H1 (cell line): ENCODE data around the gene NOL12. TPM values are rescaled to one million over a fixed set of nuclear protein-coding genes. Genes with fewer than 3 reads are reported as not detected.

Experiments
- CTCF ChIA-PET: fragments of 300-600 bp; sonication (Branson Sonifier 250); formaldehyde crosslinking; loops from one replicate; lab custom pipeline; 2021; ENCODE audit not compliant: partially characterized antibody; lab: Charles Lee
- POLR2A ChIA-PET: fragments of 300-600 bp; sonication (Branson Sonifier 250); formaldehyde crosslinking; loops from one replicate; lab custom pipeline; 2021; ENCODE audit warnings: inconsistent platforms; ENCODE audit not compliant: partially characterized antibody; lab: Charles Lee
- DNase-seq, 2 experiments: peaks; one replicate each; pipeline versions ENCODE4 v3.0.0 to v3.0.0-alpha.2; 2010 to 2022; ENCODE audit warnings: low spot score in 2 of 2, low read depth in 1 of 2, mixed read lengths in 1 of 2
- FAIRE-seq: peaks from 2 replicates; lab custom pipeline; 2011; peaks lifted over from hg19 to GRCh38; lab: Jason Lieb, UNC
- H2AFZ ChIP-seq: 2 replicates; pipeline ENCODE4 v1.8.1; 2012; ENCODE audit warnings: low read length, inconsistent platforms
- H2AK5ac ChIP-seq: 2 replicates; pipeline ENCODE4 v1.6.1; 2013; ENCODE audit warnings: low read depth, low read length
- H2BK120ac ChIP-seq: replicated peaks from 2 replicates; pipeline ENCODE3; 2013; ENCODE audit warnings: low read depth, low read length, inconsistent platforms
- H2BK12ac ChIP-seq: 2 replicates; pipeline ENCODE4 v1.6.1; 2013; ENCODE audit warnings: low read depth, low read length
- H2BK15ac ChIP-seq: 2 replicates; pipeline ENCODE4 v1.6.1; 2013; ENCODE audit warnings: low read length
- H2BK20ac ChIP-seq: 2 replicates; pipeline ENCODE4 v1.6.1; 2013; ENCODE audit warnings: low read length
- H2BK5ac ChIP-seq: 2 replicates; pipeline ENCODE4 v1.6.1; 2013; ENCODE audit warnings: low read depth, low read length
- H3K14ac ChIP-seq: 2 replicates; pipeline ENCODE4 v1.6.1; 2013; ENCODE audit warnings: inconsistent platforms; ENCODE audit not compliant: insufficient read length
- H3K18ac ChIP-seq: 2 replicates; pipeline ENCODE4 v1.6.1; 2013; ENCODE audit warnings: low read length; ENCODE audit errors: extremely low read depth
- H3K23ac ChIP-seq: 2 replicates; pipeline ENCODE4 v1.6.1; 2013; ENCODE audit warnings: inconsistent platforms; ENCODE audit not compliant: insufficient read length
- H3K23me2 ChIP-seq: 2 replicates; pipeline ENCODE4 v1.6.1; 2013; ENCODE audit warnings: low read depth, low read length
- H3K27ac ChIP-seq: 2 replicates; pipeline ENCODE4 v1.6.1; 2011; ENCODE audit warnings: low read depth, low read length, inconsistent platforms
- H3K27me3 ChIP-seq, 4 experiments: replicated peaks in 1 of 4; 1 replicate in 1 of 4; 2 replicates in 3 of 4; pipeline versions ENCODE4 v1.6.1 to v1.8.1; 2011 to 2013; ENCODE audit warnings: low read length in 3 of 4, mild to moderate bottlenecking in 3 of 4, inconsistent platforms in 2 of 4, mixed read lengths in 2 of 4, moderate library complexity in 1 of 4; ENCODE audit not compliant: control insufficient read depth in 3 of 4, insufficient read depth in 3 of 4; ENCODE audit errors: extremely low read depth in 1 of 4
- H3K36me3 ChIP-seq, 4 experiments: 2 replicates each; pipeline versions ENCODE4 v1.6.1 to v1.8.1; 2011 to 2013; ENCODE audit warnings: mild to moderate bottlenecking in 4 of 4, low read length in 3 of 4, moderate library complexity in 2 of 4, control low read depth in 1 of 4, inconsistent platforms in 1 of 4; ENCODE audit not compliant: insufficient read depth in 4 of 4, control insufficient read depth in 2 of 4
- H3K4ac ChIP-seq: replicated peaks from 2 replicates; pipeline ENCODE3; 2013; ENCODE audit warnings: low read length, low read depth, mixed read lengths, inconsistent platforms; ENCODE audit not compliant: insufficient read length
- H3K4me1 ChIP-seq, 4 experiments: replicated peaks in 1 of 4; 1 replicate in 1 of 4; 2 replicates in 3 of 4; pipeline versions ENCODE4 v1.6.1 to v1.8.1; 2011 to 2013; ENCODE audit warnings: low read length in 3 of 4, inconsistent platforms in 2 of 4, mixed read lengths in 1 of 4; ENCODE audit not compliant: insufficient read depth in 4 of 4, control insufficient read depth in 3 of 4
- H3K4me2 ChIP-seq, 2 experiments: 2 replicates each; pipeline versions ENCODE4 v1.6.1 to v1.8.1; 2011 to 2013; ENCODE audit warnings: low read depth in 2 of 2, low read length in 2 of 2, control low read depth in 1 of 2, inconsistent platforms in 1 of 2, mild to moderate bottlenecking in 1 of 2; ENCODE audit not compliant: insufficient read depth in 1 of 2
- H3K4me3 ChIP-seq, 4 experiments: fragments of 200-600, 300-600 bp in 1 of 4; sonication (generic), shearing (Covaris generic), sonication (Bioruptor Twin) in 1 of 4; 2 replicates each; pipeline versions ENCODE4 v1.5.1 to v1.8.1; 2011 to 2016; ENCODE audit warnings: low read length in 4 of 4, low read depth in 3 of 4, control low read depth in 2 of 4, inconsistent platforms in 2 of 4, mild to moderate bottlenecking in 2 of 4, mixed read lengths in 1 of 4, moderate library complexity in 1 of 4; ENCODE audit not compliant: insufficient read depth in 2 of 4; ENCODE audit errors: extremely low read depth in 1 of 4
- H3K56ac ChIP-seq: replicated peaks from 2 replicates; pipeline ENCODE3; 2013; ENCODE audit warnings: low read depth, mild to moderate bottlenecking, mixed read lengths, low read length, inconsistent platforms; ENCODE audit not compliant: insufficient read length
- H3K79me1 ChIP-seq: 2 replicates; pipeline ENCODE4 v1.6.1; 2013; ENCODE audit warnings: low read depth, low read length, control low read depth
- H3K79me2 ChIP-seq, 2 experiments: 2 replicates each; pipeline versions ENCODE4 v1.6.1 to v1.8.1; 2012 to 2013; ENCODE audit warnings: low read length in 2 of 2, mild to moderate bottlenecking in 2 of 2, inconsistent platforms in 1 of 2; ENCODE audit not compliant: insufficient read depth in 2 of 2, control insufficient read depth in 1 of 2
- H3K9ac ChIP-seq, 4 experiments: replicated peaks in 1 of 4; 1 replicate in 1 of 4; 2 replicates in 3 of 4; pipeline versions ENCODE4 v1.6.1 to v1.8.1; 2011 to 2013; ENCODE audit warnings: low read depth in 3 of 4, low read length in 3 of 4, control low read depth in 2 of 4, mild to moderate bottlenecking in 2 of 4, moderate library complexity in 2 of 4, inconsistent platforms in 1 of 4; ENCODE audit errors: extremely low read depth in 1 of 4
- H3K9me3 ChIP-seq, 2 experiments: 2 replicates each; pipeline versions ENCODE4 v1.6.1 to v1.8.1; 2012 to 2013; ENCODE audit warnings: mild to moderate bottlenecking in 2 of 2, moderate library complexity in 2 of 2, control low read depth in 1 of 2, inconsistent platforms in 1 of 2, low read depth in 1 of 2, low read length in 1 of 2, mixed read lengths in 1 of 2; ENCODE audit not compliant: insufficient read depth in 2 of 2
- H4K20me1 ChIP-seq, 2 experiments: replicated peaks in 1 of 2; 2 replicates each; pipeline versions ENCODE3 to v1.8.1; 2011 to 2013; ENCODE audit warnings: inconsistent platforms in 2 of 2, low read length in 2 of 2, mild to moderate bottlenecking in 1 of 2; ENCODE audit not compliant: insufficient read depth in 2 of 2, control insufficient read depth in 1 of 2
- H4K5ac ChIP-seq: 2 replicates; pipeline ENCODE4 v1.6.1; 2013; ENCODE audit warnings: low read length, low read depth, mixed read lengths, inconsistent platforms; ENCODE audit not compliant: insufficient read length
- H4K8ac ChIP-seq: 2 replicates; pipeline ENCODE4 v1.8.0; 2013; ENCODE audit warnings: mild to moderate bottlenecking, moderate library complexity, low read length, inconsistent platforms; ENCODE audit not compliant: insufficient read depth; ENCODE audit errors: extremely low read depth
- H4K91ac ChIP-seq: replicated peaks from 2 replicates; pipeline ENCODE3; 2013; ENCODE audit warnings: low read length, mixed read lengths, inconsistent platforms; ENCODE audit not compliant: insufficient read length
- EGR1 ChIP-seq: IDR thresholded peaks from 2 replicates; pipeline ENCODE4 v1.6.1; 2011; ENCODE audit warnings: low read depth, low read length, borderline replicate concordance
- WGBS, 2 experiments: shearing (Covaris generic) in 1 of 2; methylation state at CpG; one replicate each; pipeline versions ENCODE4 v1.1.6 to v1.1.7; 2013 to 2015; ENCODE audit warnings: low lambda C conversion rate in 2 of 2, mixed read lengths in 2 of 2, inconsistent platforms in 1 of 2, low coverage in 1 of 2, missing lambda C conversion rate in 1 of 2; ENCODE audit not compliant: insufficient replicate concordance in 2 of 2, insufficient coverage in 1 of 2, insufficient read length in 1 of 2; ENCODE audit errors: extremely low coverage in 1 of 2, missing lambda C conversion rate in 1 of 2; 5-methylcytosine and 5-hydroxymethylcytosine counted together
- polyA plus RNA-seq, 7 experiments: library from polyadenylated mRNA; depleted of rRNA in 3 of 7; stranded (reverse) in 5 of 7; unstranded in 2 of 7; fragments of >200 nt in 5 of 7; fragments of 200-250 nt in 2 of 7; gene quantifications; 1 replicate in 5 of 7; 2 replicates in 1 of 7; 4 replicates in 1 of 7; pipeline versions ENCODE4 v1.2.1 to v1.2.3, GENCODE V29; 2011 to 2013; ENCODE audit warnings: missing spikeins in 2 of 7, mixed read lengths in 2 of 7
- total RNA-seq: library from RNA; stranded (reverse); fragmentation: NEBNext Ultra II Directional; extraction: Animal tissue kit (Norgen Biotek cat#: 25700); gene quantifications from 2 replicates; pipeline ENCODE4 v1.2.1, GENCODE V29; 2021

The NOL12 gene
- total and polyA plus RNA-seq, 2 of the 8 experiments (the other 6 are each of a cell fraction or from before 2014, with no cell fraction given) = 25.3 to 28.3 TPM

DNA sequence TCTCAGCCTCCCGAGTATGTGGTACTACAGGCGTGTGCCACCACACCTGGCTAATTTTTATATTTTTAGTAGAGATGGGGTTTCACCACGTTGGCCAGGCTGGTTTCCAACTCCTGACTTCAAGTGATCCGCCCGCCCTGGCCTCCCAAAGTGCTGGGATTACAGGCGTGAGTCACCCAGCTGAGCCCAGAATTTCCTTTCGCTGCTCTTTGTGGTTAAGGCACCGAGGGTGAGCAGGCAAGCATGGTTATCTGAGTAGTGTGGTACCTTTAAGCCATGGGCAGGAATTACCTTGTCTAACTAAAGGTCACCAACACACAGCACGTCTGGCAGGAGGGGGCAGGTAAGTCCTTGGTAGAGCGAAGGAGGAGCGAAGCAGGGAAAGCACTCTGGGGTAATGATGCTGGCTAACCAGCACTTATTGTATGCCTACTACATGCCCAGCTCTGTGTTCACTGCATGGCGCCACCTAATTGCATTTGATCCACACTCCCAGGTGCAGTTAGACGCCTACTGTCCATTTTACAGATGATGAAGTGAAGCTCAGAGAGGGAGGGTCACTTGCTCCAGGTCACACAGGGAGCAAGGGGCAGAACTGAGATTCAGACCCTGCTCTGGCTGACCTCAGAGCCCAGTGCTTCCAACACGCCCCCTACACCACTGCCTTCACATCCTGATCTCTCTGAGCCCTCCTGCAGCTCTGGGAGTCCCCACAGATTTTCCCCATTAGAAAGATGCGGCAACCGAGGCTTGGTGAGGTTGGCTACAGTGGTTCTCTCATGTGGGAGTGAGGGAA, 56.4 kb downstream of the NOL12 start:
- peaks cover 18% of the 10 kb centered on the region for H3K23me2 ChIP-seq
- FAIRE-seq = no peak
- H4K8ac ChIP-seq = no peak overlapping the region; the same call in 1 of the 2 replicates
- H3K14ac ChIP-seq = no peak overlapping the region
- no peak overlapping the region; the same call in 1 of the 2 replicates for H2BK12ac ChIP-seq
- no peak overlapping the region for H3K18ac ChIP-seq
- peaks cover 0 to 14% (median 7%) of the 10 kb centered on the region in 4 experiments; a peak in 6 of 7 replicates for H3K4me1 ChIP-seq
- CTCF ChIA-PET = interaction anchor here (1.0 to 1.9 kb wide), 3 partner anchors 8 to 175 kb away, joined by 3 to 4 read pairs (median 3); no protein-coding TSS in a partner anchor
- H3K27ac ChIP-seq = no peak overlapping the region
- no peak overlapping the region for H3K56ac ChIP-seq
- H2BK15ac ChIP-seq = no peak overlapping the region
- H3K23ac ChIP-seq = no peak overlapping the region
- H3K4me3 ChIP-seq = no peak overlapping the region
- no peaks in the 10 kb centered on the region for H3K79me2 ChIP-seq
- no peaks in the 10 kb centered on the region for H3K79me1 ChIP-seq
- H3K4me2 ChIP-seq = no peak overlapping the region
- H2BK20ac ChIP-seq = no peak overlapping the region
- peaks cover 0 to 46% (median 34%) of the 10 kb centered on the region in 4 experiments; a peak in 6 of 7 replicates for H3K27me3 ChIP-seq
- H2AFZ ChIP-seq = no peak overlapping the region
- no peak for DNase-seq
- no peak overlapping the region for H2BK5ac ChIP-seq
- no peak overlapping the region for H4K91ac ChIP-seq
- H2BK120ac ChIP-seq = no peak overlapping the region
- no peaks in the 10 kb centered on the region for H3K9me3 ChIP-seq
- H4K20me1 ChIP-seq = peaks cover 9 to 12% of the 10 kb centered on the region in 2 experiments
- POLR2A ChIA-PET = interaction anchor here (0.7 to 1.2 kb wide), 3 partner anchors 9 to 592 kb away, joined by 3 to 5 read pairs (median 3); no protein-coding TSS in a partner anchor
- no peak overlapping the region for H4K5ac ChIP-seq
- no peak overlapping the region for H2AK5ac ChIP-seq
- H3K36me3 ChIP-seq = 0 out of 8 replicates have a peak, but pooled peaks cover 0 to 2% (median 0%) of the 10 kb centered on the region in 4 experiments
- 85% methylated on average over 16 of the region's 16 CpGs; no CpG with 5 or more reads in 1 of the 2 experiments for WGBS, 2 experiments
- TF ChIP-seq EGR1 = no peak
- H3K4ac ChIP-seq = no peak overlapping the region
- H3K9ac ChIP-seq = no peak overlapping the region
